GM19043 (cell line): Measurements from ENCODE around the gene FBXO47.

Experiments used
- ATAC-seq: cut with Tn5 transposase; IDR thresholded peaks from one replicate; pipeline ENCODE4 v1.9.1; 2021; ENCODE audit warnings: low read depth; ENCODE audit not compliant: unreplicated experiment

Gene FBXO47

DNA sequence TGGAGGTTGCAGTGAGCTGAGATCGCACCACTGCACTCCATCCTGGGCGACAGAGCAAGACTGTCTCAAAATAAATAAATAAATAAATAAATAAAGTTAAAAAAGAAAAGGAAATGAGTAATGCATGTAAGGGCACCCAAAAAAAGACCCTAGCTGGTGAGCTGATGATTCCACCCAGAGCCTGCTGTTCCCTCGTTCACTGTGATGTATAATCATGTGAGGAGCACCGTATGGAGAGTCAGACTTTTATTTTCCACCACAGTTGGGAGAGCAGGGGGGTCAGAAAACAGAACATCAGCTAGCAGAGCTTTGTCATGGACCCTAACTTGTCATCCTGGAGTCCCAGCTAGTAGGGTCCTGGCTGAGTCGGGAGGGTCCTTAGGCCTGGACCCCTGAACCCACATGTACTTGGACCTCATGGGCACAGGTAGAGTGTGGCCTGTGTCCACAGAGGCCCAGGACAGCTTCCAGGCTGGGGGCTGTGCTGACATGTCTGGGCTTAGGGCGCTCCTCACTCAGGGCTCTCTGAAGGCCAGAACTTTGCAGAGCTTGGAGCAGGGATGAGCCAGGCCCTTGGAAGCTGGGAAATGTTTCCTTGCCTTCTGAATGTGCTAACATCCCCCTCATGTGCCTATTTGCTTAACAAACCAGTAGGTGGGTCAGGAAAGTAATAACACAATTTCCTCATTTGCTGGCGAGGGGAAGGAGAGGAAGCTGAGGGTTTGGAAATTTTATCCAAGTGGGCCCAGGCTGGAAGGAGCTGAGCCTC, 60.6 kb downstream of the FBXO47 start:
- no peak for ATAC-seq

DNA sequence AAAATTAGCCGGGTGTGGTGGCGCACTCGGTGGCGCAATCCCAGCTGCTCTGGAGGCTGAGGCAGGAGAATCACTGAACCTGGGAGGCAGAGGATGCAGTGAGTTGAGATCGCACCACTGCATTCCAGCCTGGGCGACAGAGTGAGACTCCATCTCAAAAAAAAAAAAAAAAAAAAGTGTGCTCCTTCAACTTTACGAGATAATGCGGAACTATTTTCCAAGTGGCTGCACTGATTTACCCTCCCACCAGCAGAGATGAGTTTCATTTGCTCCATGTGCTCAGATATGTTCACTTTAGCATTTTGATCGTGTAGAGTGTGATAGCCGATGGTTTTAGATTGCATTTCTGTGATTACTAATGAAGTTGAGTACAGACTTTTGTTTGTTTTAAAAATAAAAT, 61.8 kb downstream of the FBXO47 start:
- ATAC-seq: no peak

DNA sequence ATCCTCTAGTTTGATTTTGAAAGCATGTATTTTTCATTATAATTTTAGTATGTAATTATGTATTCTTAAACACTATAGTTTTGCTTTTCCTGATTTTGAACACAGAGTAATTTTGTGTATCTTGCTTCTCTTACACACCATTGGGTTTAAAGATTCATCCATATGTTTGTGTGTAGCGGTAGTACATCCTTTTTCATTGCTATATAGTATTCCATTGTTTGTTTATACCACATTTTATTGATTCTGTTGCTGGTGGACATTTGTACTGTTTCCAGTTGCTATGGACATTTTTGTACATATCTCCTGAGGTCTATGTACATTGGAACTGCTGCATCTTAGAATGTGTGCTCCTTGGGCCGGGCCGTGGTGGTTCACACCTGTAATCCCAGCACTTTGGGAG, 62.3 kb downstream of the FBXO47 start:
- no peak for ATAC-seq

DNA sequence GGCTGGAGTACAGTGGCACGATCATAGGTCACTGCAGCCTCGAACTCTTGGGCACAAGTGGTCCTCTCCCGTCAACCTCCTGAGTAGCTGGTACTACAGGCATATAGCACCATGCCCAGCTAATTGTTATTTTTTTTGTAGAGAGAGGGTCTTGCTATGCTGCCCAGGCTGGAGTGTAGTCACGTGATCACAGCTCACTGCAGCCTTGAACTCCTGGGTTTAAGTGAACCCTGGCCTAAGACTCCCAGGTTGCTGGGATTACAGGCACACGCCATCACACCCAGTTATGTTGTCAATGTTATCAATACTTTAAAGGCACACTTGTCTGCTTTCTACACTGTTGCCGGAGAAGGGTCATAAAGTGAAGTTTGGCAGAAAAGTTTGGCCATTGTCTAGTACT, 63.8 kb downstream of the FBXO47 start:
- ATAC-seq: no peak

DNA sequence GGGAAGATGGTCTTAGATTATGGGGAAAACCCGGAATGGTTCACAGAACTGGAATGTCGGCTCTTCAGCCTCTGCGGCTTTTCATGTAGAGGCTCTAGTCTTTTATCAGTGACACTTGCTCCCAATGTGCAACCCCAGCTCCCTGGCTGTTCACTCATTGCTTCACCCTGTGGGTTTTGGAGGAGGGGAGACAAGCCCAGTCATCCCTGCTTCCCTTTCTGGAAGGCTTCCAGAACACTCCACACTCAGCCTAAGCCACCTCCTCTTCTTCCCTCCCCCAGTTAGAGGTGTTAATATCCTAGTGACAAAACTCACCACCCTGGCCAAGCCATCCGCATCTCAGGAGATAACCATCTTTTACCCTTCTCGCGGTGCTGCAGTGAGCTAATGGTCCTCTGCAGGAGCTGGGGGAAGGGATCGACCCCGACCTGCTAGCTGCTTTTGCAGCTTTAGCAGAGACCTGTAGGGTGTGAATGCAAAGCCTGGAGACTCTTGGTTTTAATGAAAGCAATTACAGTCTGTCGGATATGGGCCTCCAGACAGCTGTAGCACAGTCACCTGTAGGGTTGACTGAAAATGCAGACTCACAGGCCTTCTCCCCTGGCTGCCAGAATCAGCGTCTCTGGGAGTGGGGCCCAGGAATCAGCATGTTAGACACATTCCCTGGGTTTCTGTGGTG, 66.1 kb downstream of the FBXO47 start:
- ATAC-seq: no peak

DNA sequence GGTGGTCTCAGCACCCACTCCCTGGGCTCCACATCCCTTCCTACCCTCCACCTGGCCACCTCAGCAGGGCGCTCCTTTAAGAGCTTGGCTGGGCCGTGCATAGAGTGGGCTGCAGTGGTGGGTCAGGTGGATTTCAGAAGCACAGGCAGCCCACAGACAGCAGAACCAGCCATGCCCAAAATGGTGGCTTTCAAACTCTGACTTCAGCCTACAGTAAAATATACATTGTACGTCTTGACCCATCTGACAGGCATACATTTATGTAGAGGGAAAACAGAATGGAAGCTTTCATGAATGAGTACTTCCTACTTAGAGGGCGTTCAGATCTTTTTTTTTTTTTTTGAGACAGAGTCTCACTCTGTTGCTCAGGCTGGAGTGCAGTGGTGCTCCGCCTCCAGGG, 67.8 kb downstream of the FBXO47 start:
- no peak for ATAC-seq

DNA sequence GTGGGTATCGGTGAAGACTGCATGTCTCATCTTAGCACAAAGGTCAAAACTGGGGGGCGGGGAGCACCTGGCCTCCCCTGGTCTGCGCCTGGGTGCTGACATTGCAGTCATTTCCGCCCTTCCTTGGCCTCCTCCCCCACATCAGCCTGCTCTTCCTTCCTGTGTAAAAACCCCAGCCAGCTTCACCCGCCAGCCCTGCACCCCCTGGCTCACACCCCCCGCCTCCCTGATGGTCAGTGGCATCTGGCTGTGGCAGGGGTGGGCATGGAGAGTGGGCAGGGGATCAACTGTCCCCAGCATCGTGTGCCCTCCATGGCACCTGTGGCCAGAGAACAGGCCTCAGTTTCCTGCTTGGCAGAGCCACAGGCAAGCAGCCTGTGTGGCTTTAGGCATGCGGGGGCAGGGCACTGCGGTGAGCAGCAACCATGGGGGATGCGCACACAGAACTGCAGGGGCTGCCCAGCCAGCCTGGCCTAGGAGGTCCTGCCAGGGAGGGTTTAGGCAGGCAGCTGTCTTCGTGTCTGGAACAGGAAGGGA, 68.3 kb downstream of the FBXO47 start:
- peak; percentile 87 for ATAC-seq

DNA sequence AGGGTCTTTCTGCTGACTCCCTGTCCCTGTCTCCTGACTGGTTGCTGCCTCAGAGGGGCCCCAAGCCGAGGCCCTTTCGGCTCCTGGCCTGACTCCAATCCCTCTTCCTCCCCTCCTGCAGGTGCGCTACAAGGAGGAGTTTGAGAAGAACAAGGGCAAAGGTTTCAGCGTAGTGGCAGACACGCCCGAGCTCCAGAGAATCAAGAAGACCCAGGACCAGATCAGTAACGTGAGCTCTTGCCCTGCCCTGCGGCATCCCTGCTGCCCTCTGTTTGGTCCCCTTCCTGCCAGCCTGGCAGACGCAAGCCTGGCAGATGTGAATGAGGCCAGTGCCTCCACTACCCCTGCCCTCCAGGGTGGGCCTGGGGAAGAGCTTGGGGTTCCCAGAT, 68.9 kb downstream of the FBXO47 start:
- no peak for ATAC-seq

DNA sequence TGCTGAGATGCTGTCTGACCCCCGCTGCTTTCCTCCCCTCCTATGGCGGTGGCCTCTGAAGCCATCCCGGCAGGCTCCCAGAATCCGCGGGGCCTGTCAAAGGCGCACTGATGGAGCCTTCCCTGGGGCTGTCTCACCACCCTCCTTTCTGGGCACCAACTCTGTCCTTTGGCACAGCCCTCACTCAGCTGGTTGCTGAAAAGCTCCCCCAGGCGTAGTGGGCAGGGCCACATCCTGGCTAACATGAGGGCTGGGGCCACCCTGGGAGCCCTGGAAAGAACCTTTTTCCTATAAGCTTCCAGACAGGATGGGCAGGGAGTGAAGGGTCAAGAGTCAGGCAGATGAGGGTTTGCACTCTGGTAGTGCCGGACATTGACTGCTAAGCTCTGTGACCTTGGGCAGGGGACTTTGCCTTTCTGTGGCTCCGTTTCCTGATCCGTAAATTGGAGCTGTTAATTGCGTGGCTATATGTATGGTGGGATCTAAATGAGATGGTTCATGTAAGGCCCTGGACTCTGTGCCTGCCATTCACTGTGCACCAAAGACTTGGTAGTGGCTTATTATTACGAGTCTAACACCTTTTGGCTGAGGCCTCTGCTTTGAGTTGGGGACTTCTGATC, 69.4 kb downstream of the FBXO47 start:
- ATAC-seq: no peak

DNA sequence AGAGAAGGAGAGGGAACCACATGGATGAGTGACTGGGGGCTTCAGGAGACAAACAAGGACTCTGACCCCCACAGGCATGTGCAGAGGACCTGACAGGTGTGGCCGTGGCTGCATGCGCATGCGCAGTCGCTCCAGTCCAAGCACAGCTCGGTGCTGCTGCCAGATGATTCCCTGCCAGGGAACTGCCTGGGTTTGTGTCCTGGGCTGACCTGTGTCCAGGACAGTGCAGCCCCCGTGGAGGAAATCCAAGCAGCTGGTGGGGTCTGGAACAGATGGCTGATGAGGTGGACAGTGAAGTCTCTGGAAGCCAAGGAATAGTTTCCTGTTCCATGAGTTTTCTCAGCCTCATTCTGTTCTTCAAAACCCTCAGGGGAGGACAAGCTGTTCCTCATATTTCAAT, 70.0 kb downstream of the FBXO47 start:
- no peak for ATAC-seq

DNA sequence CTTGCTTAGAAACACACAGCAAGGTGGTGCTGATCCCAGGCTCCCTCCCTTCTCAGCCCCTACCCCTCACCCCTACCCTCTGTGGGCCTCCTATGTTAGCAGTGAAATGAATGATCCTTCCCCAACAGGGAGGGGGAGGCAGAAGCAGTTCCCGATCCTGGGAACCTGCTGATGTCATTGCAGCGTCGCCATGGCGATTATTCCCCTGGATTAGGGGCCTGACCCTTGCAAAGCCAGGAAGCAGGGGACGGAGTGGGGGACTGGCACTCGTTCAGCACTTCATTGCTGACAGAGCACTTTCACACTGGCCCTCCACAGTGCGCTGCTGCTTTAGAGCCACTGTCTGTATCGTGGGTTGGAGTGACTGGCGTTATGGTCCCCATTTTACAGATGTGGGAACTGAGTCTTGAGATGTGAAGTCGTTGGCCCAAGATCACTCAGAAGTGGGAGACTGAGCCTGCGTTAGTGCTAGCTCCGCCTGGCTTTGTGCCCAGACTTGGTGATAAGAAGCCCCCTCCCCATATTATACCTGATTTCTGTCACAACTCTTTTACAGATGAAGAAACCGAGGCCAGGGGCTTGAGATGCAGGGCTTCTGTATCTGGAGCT, 70.8 kb downstream of the FBXO47 start:
- ATAC-seq: no peak

DNA sequence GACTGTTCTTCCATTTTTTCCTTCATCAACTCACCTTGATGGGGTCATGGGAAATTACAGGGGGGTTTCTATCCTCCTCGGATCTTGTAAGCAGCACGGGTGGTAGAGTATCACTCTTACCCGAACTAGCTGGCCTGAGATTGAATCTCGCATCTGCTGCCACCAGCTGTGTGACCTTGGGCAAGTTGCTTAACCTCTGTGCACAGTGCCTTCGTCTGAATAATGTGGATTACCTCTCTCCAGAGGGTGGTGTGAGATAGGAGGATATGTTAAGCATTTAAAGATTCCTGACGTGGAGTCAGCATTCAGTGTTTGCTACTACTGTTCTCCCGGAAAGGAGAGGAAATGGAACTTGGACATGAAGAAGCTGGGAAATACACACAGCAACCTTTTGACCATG, 72.9 kb downstream of the FBXO47 start:
- no peak for ATAC-seq

DNA sequence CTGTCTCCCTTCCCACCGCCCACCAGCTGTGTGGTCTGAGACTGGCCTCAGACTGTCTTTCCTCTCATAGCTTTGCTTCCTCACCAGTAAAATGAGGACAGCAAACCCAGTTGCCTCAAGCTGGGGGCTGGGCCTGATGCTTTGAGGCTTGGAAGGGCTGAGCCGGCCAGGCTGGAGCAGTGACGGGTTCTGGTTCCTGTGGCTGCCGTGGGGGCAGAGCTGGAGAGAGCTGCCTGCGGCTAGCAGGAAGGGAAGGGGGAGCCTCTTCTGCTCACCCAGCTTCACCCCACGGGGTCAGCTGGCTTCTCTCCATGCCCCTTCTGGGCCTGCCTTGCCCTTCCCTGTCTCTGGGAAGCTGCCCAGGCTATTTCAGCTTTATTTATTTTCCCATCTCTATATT, 73.6 kb downstream of the FBXO47 start:
- no peak for ATAC-seq

DNA sequence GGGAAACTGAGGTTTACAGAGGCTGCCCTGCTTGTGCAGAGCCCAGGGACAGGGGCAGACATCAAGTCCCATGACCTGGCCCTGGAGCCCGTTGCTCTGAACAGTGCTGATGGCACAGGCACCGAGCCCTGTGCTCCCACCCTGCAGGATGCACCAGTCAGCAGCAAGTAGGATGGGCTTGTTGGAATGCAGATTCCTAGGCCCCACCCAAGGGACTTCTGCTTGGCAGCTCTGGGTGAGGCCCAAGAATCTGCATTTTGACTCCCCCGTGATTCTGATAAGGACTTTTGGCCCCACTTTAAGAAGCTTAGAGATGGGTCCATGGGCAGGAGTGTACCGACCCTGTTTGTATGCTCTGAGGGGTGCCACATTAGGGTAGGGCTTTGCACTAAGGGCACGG, 74.1 kb downstream of the FBXO47 start:
- no peak for ATAC-seq

DNA sequence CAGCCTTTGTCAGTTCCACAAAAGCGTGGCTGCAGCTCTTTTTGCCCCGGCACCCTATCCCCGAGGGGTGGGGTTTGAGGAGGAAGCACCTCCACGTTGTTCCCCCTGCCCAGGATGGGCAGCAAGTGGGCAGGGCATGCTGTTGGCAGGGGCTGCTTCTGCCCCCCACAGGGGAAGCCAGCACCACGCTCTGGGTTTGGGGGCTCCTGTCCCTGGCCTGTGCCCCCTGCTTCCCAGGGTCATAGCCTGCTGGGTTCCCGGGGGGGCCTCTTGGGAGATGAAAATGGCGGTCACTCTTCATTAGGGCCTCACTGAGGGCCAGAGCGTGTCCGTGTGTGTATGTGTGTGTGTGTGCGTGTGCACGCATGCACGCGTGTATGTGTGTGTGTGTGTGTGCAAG, 74.6 kb downstream of the FBXO47 start:
- no peak for ATAC-seq

DNA sequence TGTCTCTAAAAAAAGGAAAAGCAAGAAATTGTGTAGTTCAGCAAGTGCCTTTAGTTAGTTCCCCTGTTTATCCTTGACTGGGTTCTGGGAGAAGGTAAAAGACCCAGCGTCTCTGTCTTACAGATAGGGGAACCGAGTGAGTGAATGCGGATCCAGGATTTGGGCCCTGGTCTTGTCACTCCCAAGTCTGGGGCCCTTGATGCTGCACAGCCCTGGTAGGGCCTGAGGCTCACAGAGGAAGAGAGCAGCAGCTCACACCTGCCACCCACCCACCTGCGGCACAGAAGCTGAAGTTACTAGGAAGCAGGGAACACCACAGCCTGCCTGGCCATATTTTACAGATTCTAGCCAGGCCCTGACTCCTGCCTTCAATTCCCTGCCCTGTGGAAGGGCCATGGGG, 75.1 kb downstream of the FBXO47 start:
- no peak for ATAC-seq

DNA sequence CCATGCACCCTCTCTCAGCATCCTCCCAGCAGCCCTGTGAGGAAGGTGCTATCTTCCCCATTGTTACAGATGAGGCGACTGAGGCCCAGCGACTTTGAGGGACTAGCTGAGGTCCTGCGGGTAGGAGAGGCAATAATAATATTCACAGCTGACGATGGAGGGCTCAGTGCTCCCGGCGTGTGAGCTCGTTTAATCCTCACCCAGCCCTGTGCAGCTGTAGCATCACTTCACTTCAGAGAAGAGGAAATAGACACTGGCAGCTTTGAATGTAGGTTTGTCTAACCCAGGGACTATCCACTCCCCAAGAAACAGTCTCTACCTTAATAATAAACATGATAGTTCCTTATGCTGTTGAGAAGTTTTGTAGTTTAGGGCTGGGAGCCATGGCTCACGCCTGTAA, 75.8 kb downstream of the FBXO47 start:
- ATAC-seq: no peak

DNA sequence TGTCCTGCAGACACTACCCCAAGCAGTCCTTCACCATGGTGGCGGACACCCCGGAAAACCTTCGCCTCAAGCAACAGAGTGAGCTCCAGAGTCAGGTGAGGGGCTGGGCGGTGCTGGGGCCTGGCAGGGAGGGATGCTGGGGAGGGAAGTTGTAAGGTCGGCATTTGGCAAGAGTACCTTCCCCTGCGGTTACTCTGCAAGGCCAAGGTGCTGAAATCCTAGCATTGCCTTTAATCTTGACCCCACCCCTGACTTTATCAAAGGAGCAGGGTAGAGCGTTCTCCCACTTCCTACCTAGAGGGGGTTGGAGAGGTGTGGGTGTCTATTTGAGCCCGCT, 76.8 kb downstream of the FBXO47 start:
- no peak for ATAC-seq

DNA sequence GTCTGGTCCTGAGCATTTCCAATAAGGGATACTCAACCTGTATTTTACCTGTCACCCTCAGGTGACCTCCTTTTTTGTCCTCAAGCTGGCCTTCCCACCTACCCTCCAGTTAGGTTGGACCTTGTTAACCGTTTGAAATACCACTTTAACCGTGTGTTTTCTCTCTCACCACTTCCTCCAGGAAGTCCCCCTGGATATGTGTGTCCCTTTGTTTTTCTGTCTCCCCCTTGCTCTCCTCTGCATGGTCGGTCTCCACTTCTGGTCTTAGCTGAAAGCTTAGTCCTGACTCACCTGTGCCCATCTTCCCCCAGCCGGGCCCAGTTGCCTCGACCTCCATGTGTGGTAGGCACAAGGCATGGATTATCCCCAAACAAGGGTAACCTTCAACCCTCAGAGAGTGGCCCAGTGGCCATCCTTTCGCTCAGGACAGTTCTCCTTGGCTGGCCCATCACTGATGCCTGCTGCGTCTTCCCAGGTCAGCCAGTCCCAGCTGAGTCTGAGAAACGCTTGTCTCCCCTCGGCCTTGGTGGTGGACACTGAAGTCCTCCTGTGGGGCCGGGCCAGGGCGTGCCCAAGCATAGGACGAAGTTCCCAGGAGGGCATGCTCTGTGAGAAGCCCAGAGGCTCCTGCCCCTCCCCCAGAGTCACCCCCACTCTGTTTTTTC, 77.3 kb downstream of the FBXO47 start:
- no peak for ATAC-seq

DNA sequence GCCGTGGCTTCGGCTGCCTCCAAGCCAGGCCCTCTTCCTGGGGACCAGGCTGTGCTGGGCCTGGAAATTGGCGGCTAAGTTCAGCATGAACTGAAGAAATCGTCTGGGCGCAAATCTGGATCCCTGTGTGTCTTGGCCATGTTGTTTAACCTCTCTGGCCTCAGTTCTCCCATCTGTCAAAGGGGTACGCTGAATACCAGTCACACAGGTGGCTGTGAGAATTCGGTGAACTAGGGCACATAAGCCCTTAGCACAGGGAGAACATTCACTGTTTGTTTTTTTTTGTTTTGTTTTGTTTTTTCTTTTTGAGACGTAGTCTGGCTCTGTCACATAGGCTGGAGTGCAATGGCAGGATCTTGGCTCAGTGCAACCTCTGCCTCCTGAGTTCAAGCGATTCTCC, 78.4 kb downstream of the FBXO47 start:
- ATAC-seq: no peak

DNA sequence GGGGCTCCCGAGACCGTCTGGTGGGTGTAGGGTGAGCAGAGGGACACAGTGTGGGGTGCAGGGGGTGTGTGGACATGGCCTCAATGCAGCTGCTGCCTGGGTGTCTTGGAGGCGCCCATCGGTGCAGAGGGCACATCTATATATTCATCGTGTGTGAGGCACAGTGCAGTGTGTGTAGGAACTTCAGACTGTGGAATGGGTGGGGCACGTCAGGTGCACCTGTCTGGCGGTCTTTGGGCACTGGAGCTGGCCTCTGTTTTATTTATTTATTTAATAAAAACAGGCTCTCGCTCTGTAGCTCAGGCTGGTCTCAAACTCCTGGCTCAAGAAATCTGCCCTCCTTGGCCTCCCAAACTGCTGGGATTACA, 80.6 kb downstream of the FBXO47 start:
- no peak for ATAC-seq
